Stromal cell of bone marrow (primary cell): ENCODE data around the gene TRA2A.

Experiments
- DNase-seq: peaks from one replicate; pipeline ENCODE4 v3.0.0-alpha.2; 2012; ENCODE audit warnings: low read depth

The TRA2A gene

GRCh38 chr7:23470330-23471105 lies 61.3 kb downstream of the TRA2A start, which contains the start of gene IGF2BP3:
Gene IGF2BP3 (minus strand): TSS chr7:23470491. CDS start chr7:23470110, 381 bp downstream.
- DNase-seq: no peak

- DNase-seq: no peak
Measured at GRCh38 chr7:23469961-23470250, 61.9 kb downstream of the TRA2A start.

- no peak for DNase-seq
Measured at GRCh38 chr7:23469150-23469960, 62.4 kb downstream of the TRA2A start.

DNA sequence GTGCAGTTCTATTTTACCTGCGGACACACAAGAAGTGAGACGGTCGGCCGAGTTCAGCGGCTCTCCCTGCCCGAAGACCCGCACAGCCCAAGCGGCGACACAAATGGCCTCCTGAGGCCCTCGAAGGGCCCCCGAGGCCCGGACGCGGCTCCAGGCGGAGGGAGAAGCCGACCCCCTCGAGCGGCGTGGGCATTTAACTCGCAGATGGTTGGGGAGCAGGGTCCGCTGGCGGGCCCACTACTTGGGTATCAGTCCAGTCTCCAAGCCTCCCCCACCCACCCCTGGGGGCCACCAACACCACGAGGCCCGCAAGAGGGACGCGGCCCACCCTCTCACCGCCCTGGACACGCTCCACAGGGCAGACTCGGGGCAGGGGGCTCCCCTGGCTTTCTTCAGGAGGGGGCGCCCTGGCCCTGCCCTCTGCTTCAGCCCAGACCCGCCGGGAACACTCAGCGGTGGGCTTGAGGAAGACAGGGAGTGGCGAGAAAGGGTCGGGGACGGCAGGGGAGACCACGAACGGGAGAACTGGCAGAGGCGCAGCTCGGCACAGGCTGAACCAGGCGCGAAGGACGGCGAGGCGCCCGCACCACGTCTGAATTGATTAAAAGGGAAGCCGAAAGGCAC lies 63.1 kb downstream of the TRA2A start:
- DNase-seq: no peak

DNA sequence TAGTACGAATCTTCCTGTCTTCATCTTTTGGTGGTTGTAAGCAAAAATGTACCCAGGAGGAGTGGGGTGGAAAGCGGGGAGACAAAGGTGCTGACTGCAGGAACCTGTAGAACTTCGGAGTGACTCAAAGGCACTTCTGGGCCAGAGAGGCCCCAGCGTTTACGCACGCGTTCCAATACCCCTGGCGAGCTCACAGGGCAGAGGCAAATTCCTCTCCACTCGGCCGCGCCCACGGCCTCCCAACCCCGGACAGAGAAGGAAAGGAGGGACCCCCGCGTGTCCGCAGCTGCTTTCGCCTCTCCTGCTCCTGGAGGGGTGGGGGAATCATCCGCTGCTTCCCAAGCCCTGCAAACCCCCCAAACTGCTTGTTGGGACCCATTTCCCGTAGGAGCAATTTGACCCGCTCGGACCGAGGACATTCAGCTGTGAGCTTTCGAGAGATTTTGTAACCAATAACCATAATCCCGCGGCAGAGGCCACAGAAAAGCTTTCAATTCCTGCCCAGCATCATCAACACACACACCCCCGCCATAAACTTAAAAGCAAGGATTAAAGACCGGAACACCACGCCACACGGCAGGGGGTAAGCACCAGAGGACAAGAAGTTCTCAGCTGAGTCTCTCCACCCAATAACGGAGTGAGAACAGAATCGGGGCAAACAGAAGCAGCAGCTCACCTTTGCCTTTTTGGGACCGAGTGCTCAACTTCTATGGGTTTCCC lies 63.8 kb downstream of the TRA2A start:
- DNase-seq: no peak

DNA sequence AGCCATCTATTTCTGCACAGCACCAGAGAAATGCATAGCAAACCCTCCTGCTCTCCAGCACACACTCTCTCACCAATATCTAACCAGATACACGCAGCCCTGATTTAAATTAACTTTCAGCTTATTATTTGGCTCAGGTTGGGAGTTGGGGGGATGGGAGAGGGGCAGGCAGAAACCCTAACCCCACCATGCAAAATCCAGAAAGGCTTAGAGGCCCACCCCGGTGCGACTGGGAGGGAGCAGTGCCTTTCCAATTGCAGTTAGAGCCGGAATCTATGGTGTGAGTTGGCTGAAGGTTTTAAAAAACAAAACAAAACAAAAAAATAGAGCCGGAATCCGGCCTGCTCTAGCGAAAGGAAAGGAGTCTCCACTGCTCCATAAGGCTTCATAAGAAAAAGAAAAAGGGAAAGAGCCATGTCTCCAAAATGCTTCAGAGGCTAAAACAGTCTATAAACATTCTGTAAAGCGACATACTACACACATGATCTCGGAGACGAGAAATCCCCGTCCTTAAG lies 64.4 kb downstream of the TRA2A start:
- DNase-seq: no peak

DNA sequence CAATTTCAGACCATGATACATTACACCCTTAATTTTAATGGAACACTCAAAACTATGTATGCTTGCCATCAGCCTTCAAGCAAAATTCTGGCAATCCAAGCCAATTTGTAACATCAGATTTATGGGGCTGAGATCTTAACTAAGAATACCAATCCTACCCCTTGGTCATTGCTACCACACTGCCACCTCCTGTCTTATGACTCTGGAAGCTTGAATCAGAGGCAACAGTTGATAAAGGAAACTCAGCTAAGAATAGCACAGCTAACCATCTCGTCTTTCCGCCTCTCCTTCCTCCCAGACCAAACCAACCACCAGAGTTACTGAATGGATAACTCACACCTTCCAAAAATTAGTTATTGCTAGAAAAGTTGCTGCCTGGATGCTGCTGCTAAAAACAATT lies 68.9 kb downstream of the TRA2A start:
- DNase-seq: peak; percentile 38

DNA sequence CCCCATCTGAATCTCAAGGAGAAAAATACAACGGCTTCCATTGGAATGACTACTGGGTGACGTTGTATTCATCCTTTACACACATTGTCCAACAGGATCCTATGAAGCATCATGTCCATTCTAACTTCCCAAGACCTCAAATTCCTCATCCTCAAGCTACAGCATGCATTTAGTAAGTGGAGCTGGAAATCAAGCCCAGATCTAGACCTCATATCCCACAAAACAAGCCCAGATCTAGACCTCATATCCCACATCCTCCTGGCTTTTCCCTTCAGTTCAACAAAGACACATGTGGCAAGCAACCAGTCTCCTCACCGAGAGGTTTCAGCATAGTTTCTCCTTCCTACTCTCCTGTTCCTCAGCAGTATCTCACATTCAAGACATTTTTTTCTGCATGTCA lies 73.7 kb downstream of the TRA2A start:
- DNase-seq: no peak

DNA sequence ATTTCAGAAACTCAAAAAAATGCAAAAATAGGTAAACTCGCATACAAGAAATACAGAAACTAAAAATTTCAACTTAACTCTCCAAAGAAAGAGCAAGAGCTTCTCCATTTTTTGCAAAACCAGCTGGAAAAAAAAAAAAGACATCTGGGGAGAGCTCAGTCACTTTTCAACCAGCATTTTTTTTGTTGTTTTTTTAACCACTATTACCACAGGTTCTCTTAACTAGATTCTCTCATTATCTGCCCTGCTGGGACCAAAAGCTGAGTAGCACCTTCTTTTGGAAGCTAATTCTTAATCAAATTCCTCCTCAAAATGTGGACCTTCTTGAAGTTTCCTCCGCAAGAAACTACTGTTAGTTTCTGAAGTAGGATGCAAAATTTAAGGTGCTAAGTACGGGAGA lies 75.7 kb downstream of the TRA2A start:
- DNase-seq: no peak

DNA sequence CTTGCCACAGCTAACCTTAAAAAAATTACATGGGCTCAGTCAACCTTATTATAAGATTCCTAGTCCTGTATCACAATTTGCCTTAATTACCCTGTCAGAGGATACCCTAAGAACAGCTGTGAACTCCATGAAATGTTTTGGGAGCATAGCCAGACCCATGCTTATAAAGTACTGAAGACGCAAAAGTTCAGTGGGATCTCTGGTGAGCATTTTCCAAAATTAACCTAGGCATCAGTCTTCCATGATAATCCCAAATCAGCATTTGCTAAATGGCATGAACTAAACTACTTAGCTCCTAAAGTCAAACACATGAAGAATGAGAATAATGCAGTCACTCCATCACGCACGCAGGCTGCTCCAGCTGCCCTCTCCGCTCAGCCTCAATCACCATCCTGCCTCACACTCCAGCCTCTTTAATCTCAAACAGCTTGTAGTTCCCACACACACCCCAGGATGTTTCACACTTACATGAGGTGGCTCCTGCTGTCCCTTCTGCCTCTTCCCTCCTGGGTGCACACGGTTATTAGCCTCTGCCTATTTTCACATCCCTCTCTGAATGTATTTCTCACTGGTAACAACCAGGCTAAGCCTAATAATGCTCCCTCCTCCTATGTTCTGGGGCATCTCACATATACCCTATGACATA lies 76.8 kb downstream of the TRA2A start:
- DNase-seq: no peak
